ENCODE measurements around the gene RGS6.

GRCh38 chr14:72040528-72040927 is 108.3 kb downstream of the RGS6 start:
- TF ChIP-seq EZH2 (IDR thresholded peaks at IDR 0.05; ENCODE audit: insufficient read depth, poor library complexity, severe bottlenecking) (no peak), EZH2phosphoT487 (IDR thresholded peaks at IDR 0.05; ENCODE audit: insufficient read depth, low read depth) (no peak)
